ENCODE measurements around the gene ADORA1. TPM values are rescaled to one million over a fixed set of nuclear protein-coding genes. Genes with fewer than 3 reads are reported as not detected.

The ADORA1 gene
- total RNA-seq, 4 donors from 2014 or later, result 1.3 to 5.6 TPM; not detected in 2

DNA sequence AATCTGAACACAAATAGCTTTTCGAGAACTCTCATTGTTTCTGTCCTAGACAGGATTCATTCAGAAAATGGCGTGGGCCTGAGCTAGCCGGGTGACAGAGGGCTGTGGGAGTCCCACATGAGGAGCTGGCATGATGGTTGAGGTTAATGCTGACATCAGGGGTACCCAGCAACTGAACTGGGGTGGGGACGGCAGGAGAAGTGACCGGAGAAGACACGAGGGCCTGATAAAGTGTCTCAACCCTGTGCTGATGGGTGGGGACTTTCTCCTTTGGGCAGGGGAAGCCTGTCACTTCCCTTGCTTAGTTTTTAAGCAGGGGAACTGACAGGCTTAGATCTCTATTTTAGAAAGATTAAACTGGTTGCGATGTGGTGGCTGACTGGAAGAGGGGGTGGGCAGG lies 87.3 kb downstream of the ADORA1 start:
- Histone ChIP-seq H3K9me3 (no peaks in the 10 kb centered on the region), H3K4me1 (no peaks in the 10 kb centered on the region), H3K27ac (no peak overlapping the region), H3K4me3 (no peak overlapping the region), H3K27me3 (peaks cover 4% of the 10 kb centered on the region), H3K36me3 (no peaks in the 10 kb centered on the region)
- TF ChIP-seq POLR2A (IDR thresholded peaks at IDR 0.05) (no peak), POLR2AphosphoS5 (IDR thresholded peaks at IDR 0.05) (no peak)
- TF ChIP-seq, protein P1, sequence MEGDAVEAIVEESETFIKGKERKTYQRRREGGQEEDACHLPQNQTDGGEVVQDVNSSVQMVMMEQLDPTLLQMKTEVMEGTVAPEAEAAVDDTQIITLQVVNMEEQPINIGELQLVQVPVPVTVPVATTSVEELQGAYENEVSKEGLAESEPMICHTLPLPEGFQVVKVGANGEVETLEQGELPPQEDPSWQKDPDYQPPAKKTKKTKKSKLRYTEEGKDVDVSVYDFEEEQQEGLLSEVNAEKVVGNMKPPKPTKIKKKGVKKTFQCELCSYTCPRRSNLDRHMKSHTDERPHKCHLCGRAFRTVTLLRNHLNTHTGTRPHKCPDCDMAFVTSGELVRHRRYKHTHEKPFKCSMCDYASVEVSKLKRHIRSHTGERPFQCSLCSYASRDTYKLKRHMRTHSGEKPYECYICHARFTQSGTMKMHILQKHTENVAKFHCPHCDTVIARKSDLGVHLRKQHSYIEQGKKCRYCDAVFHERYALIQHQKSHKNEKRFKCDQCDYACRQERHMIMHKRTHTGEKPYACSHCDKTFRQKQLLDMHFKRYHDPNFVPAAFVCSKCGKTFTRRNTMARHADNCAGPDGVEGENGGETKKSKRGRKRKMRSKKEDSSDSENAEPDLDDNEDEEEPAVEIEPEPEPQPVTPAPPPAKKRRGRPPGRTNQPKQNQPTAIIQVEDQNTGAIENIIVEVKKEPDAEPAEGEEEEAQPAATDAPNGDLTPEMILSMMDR (IDR thresholded peaks at IDR 0.05), result no peak
- intact Hi-C loops (cut with DNase I; ENCODE audit: low total_unique reads), result loop anchor here (2.0 to 5.0 kb wide), 2 partner anchors 98 to 176 kb away; no protein-coding TSS in a partner anchor
- in situ Hi-C loops (cut with MboI; ENCODE audit: low pct_ligation_motif_present in 1 of 4, low pct_unique_long_range_greater_than_20kb in 1 of 4, low sequenced_read_pairs in 3 of 4), result loop anchor here in 3 of 4 donors (10.0 kb wide), 2 partner anchors 100 to 180 kb away; no protein-coding TSS in a partner anchor
- WGBS, 2 donors (ENCODE audit: low coverage in 1 of 2), result 69% methylated on average over 5 to 7 of the region's 7 CpGs
- DNase-seq, result no peak

DNA sequence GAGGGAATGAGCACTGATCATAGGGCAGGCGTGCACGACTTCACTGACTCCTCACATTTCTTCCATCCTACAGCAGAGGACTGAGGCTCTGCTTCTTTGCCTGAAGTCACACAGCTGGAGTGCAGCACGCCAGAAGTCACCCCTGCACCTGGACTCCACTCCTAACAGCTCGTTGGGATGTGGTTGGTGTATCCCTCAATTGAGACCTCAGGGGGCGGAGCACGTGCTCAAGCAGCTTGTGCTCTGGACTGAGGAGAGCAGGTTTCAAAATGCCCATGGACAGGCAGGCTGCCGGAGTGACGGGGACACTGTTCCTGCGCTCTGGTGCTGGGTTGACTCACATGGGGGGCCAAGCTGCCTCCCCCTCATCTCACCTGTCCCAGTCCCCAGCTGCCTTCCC lies 88.0 kb downstream of the ADORA1 start:
- in situ Hi-C loops (cut with MboI; ENCODE audit: low pct_ligation_motif_present in 1 of 4, low pct_unique_long_range_greater_than_20kb in 1 of 4, low sequenced_read_pairs in 3 of 4), result loop anchor here in 3 of 4 donors (10.0 kb wide), 2 partner anchors 101 to 181 kb away; no protein-coding TSS in a partner anchor
- no peak overlapping the region for H3K4me3 ChIP-seq
- TF ChIP-seq, protein P1 (IDR thresholded peaks at IDR 0.05), result no peak
- no peak overlapping the region for H3K27ac ChIP-seq
- H3K27me3 ChIP-seq, result peaks cover 4% of the 10 kb centered on the region
- intact Hi-C loops (cut with DNase I; ENCODE audit: low total_unique reads), result loop anchor here (2.0 to 5.0 kb wide), 2 partner anchors 98 to 177 kb away; no protein-coding TSS in a partner anchor
- DNase-seq, result no peak
- H3K4me1 ChIP-seq, result no peaks in the 10 kb centered on the region
- 60 to 100% methylated on average over 2 to 9 of the region's 9 CpGs for WGBS, 2 donors (ENCODE audit: low coverage in 1 of 2)
- no peaks in the 10 kb centered on the region for H3K36me3 ChIP-seq
- H3K9me3 ChIP-seq, result no peaks in the 10 kb centered on the region

DNA sequence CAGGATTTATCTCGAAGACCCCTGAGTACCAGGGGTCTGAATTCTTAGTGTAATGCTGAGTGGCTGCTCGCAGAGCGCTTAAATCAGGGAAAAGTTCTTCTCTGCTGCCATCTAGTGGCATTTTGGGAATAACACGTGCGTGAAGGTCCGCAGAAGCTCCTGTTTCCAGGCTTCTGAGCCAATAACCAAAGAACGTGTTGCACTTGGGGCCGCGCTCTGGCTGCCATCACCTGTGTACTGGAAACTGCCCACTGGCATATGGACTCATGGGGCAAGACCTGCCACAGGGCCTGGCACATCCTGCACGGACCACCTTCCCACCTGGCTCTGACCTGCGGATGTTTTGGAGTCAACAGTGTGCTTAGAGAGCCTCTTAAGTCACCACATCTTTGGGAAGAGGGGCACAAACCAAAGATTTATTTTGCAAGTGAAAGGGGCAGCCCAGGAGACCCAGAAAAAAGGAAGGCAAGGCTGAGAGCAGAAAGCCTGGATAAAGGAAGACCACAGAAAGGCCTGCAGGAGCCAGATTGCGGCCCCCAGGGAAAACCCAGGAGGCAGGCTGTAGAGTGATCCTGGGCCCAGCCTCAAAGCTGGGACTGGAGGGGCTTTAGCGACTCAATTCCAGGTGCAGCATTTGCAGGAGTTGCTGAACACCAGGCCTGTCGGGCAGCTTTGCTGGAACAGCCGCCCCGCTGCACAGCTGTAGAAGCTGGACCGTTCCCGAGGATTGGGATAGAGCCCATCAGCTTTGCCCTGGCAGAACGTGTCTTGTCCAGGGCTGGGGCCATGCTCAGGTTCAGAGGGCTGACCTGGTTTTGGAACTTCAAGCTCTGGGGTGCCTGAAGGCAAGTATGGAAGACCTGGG lies 89.0 kb downstream of the ADORA1 start:
- WGBS, 2 donors (ENCODE audit: low coverage in 1 of 2), result 40 to 45% methylated on average over 2 to 19 of the region's 19 CpGs

More for the DNA sequence above, 89.0 kb downstream of the ADORA1 start:
- intact Hi-C loops (cut with DNase I; ENCODE audit: low total_unique reads) (loop anchor here (5.0 kb wide), 1 partner anchor 99 kb away; no protein-coding TSS in a partner anchor), in situ Hi-C loops (cut with MboI; ENCODE audit: low pct_ligation_motif_present in 1 of 4, low pct_unique_long_range_greater_than_20kb in 1 of 4, low sequenced_read_pairs in 3 of 4) (loop anchor here in 3 of 4 donors (10.0 kb wide), 2 partner anchors 102 to 182 kb away; no protein-coding TSS in a partner anchor)
- Histone ChIP-seq H3K27me3 (peaks cover 4% of the 10 kb centered on the region), H3K4me1 (no peaks in the 10 kb centered on the region), H3K36me3 (no peaks in the 10 kb centered on the region), H3K27ac (no peak overlapping the region), H3K9me3 (no peaks in the 10 kb centered on the region), H3K4me3 (no peak overlapping the region)
- TF ChIP-seq EP300 (IDR thresholded peaks at IDR 0.05; ENCODE audit: low read depth) (no peak), POLR2A (IDR thresholded peaks at IDR 0.05) (no peak)
- TF ChIP-seq, protein P1 (IDR thresholded peaks at IDR 0.05), result peak; percentile 64 to 78 (median 74)
- DNase-seq, result peak; percentile 42

Other genes starting within 250 kb of the ADORA1 start
- 10 to 100 TPM in 1 of 4 donors, 1 to 10 TPM in 2, under 1 TPM in 1; 0.75 to 10.9 (median 4.9) TPM for gene RABIF, start 238.6 kb upstream of the ADORA1 start, total RNA-seq
- gene KLHL12, start 200.5 kb upstream of the ADORA1 start, total RNA-seq, result 10 to 100 TPM; 10.5 to 26.6 (median 19.4) TPM
- gene ADIPOR1, start 169.4 kb upstream of the ADORA1 start, total RNA-seq, result 100 to 1,000 TPM in 1 of 4 donors, 10 to 100 TPM in 3; 19.1 to 103 (median 60.6) TPM
- gene CYB5R1, start 160.5 kb upstream of the ADORA1 start, total RNA-seq, result 10 to 100 TPM in 3 of 4 donors, 1 to 10 TPM in 1; 2.2 to 35.9 (median 26.7) TPM
- gene TMEM183A, start 120.4 kb upstream of the ADORA1 start, total RNA-seq, result 100 to 1,000 TPM; 104 to 253 (median 111) TPM
- 1 to 10 TPM in 1 of 4 donors, under 1 TPM in 2, not detected in 1; 0.41 to 1.1 (median 0.48) TPM for gene PPFIA4, start 101.2 kb upstream of the ADORA1 start, total RNA-seq
- not detected for gene MYOG, start 41.7 kb upstream of the ADORA1 start, total RNA-seq
- not detected for gene MYBPH, start 48.1 kb downstream of the ADORA1 start, total RNA-seq
- gene CHI3L1, start 59.0 kb downstream of the ADORA1 start, total RNA-seq, result 10 to 100 TPM in 1 of 4 donors, 1 to 10 TPM in 1, not detected in 2; 2.9 to 23.2 TPM
- under 1 TPM in 1 of 4 donors, not detected in 3; 0.79 TPM for gene CHIT1, start 101.9 kb downstream of the ADORA1 start, total RNA-seq
- gene BTG2, start 177.8 kb downstream of the ADORA1 start, total RNA-seq, result 100 to 1,000 TPM in 3 of 4 donors, 10 to 100 TPM in 1; 98.9 to 144 (median 142) TPM
- gene FMOD, start 223.4 kb downstream of the ADORA1 start, total RNA-seq, result 10 to 100 TPM; 13.5 to 44.0 (median 17.8) TPM

Data from transverse colon (tissue), 4 donors.